ENCODE results near the gene MARCHF4. TPM values are rescaled to one million over a fixed set of nuclear protein-coding genes. Genes with fewer than 3 reads are reported as not detected.

Gene MARCHF4
- total and polyA plus RNA-seq, 2 donors: under 0.01 to 0.07 TPM

GRCh38 chr2:216345846-216346245 lies 26.4 kb downstream of the MARCHF4 start:
- H3K9me3 ChIP-seq (ENCODE audit: control insufficient read depth in 2 of 2, insufficient read depth in 1 of 2, low read length in 1 of 2): no peaks in the 10 kb centered on the region
- no peak for DNase-seq (ENCODE audit: low read depth in 6 of 9, low spot score in 9 of 9)
- H3K36me3 ChIP-seq (ENCODE audit: control insufficient read depth in 2 of 2, insufficient read depth in 2 of 2, low read length in 1 of 2): no peaks in the 10 kb centered on the region
- H3K27ac ChIP-seq (ENCODE audit: low read depth in 1 of 2, low read length in 1 of 2): no peak overlapping the region
- no peak overlapping the region for H3K4me3 ChIP-seq (ENCODE audit: low read length in 2 of 2)
- no peaks in the 10 kb centered on the region for H3K27me3 ChIP-seq (ENCODE audit: control insufficient read depth in 2 of 2, insufficient read depth in 1 of 2, low read length in 1 of 2)
- WGBS: 85% methylated on average over 3 of the region's 3 CpGs
- peaks cover 9 to 21% of the 10 kb centered on the region in 2 donors for H3K4me1 ChIP-seq (ENCODE audit: control insufficient read depth in 2 of 2, insufficient read depth in 2 of 2, low read length in 2 of 2)

GRCh38 chr2:216344950-216345300 lies 27.4 kb downstream of the MARCHF4 start:
- peaks cover 9 to 15% of the 10 kb centered on the region in 2 donors for H3K4me1 ChIP-seq (ENCODE audit: control insufficient read depth in 2 of 2, insufficient read depth in 2 of 2, low read length in 2 of 2)
- no peaks in the 10 kb centered on the region for H3K27me3 ChIP-seq (ENCODE audit: control insufficient read depth in 2 of 2, insufficient read depth in 1 of 2, low read length in 1 of 2)
- DNase-seq (ENCODE audit: low read depth in 6 of 9, low spot score in 9 of 9): no peak
- H3K4me3 ChIP-seq (ENCODE audit: low read length in 2 of 2): no peak overlapping the region
- H3K9me3 ChIP-seq (ENCODE audit: control insufficient read depth in 2 of 2, insufficient read depth in 1 of 2, low read length in 1 of 2): no peaks in the 10 kb centered on the region
- no peaks in the 10 kb centered on the region for H3K36me3 ChIP-seq (ENCODE audit: control insufficient read depth in 2 of 2, insufficient read depth in 2 of 2, low read length in 1 of 2)
- 90% methylated on average over 4 of the region's 4 CpGs for WGBS
- H3K27ac ChIP-seq (ENCODE audit: low read depth in 1 of 2, low read length in 1 of 2): no peak overlapping the region

DNA sequence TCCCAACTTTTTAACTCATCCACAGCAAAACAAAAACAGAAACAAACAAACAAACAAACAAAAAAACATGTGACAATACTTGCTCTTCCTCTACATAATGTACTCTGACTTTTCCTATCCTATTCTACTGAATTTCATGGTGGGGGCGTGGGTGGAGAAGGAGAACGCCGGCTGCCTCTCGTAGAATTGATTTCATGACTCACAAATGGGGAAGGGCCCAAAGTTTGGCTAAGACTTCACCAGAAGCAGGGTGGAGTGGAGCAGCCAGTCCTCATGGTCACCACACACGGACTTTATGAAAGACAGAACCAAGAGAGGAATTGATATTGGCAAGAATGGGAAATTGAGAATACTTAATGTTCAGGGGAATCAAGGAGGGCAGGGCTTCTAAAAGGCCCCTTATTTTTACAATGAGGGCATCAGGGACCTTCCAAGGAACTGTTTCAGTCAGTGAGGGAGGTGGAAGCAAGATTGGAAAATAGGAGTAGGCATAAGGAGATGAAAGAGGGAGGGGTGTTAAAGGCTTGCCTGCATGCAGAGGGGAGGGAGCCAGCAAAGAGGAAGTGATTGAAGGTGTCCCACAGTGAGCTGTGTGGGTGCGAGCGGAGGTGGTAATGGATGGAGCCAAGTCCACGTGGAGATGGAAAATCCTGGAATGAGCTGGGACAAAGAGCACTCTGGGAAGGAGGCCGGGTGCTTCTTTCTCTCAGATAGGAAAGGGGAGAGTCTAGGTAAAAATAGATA lies 27.9 kb downstream of the MARCHF4 start:
- WGBS: 88% methylated on average over 9 of the region's 9 CpGs
- no peak for DNase-seq (ENCODE audit: low read depth in 6 of 9, low spot score in 9 of 9)
- no peaks in the 10 kb centered on the region for H3K36me3 ChIP-seq (ENCODE audit: control insufficient read depth in 2 of 2, insufficient read depth in 2 of 2, low read length in 1 of 2)
- H3K9me3 ChIP-seq (ENCODE audit: control insufficient read depth in 2 of 2, insufficient read depth in 1 of 2, low read length in 1 of 2): no peaks in the 10 kb centered on the region
- H3K27ac ChIP-seq (ENCODE audit: low read depth in 1 of 2, low read length in 1 of 2): no peak overlapping the region
- H3K4me3 ChIP-seq (ENCODE audit: low read length in 2 of 2): no peak overlapping the region
- peaks cover 7 to 10% of the 10 kb centered on the region in 2 donors for H3K4me1 ChIP-seq (ENCODE audit: control insufficient read depth in 2 of 2, insufficient read depth in 2 of 2, low read length in 2 of 2)
- no peaks in the 10 kb centered on the region for H3K27me3 ChIP-seq (ENCODE audit: control insufficient read depth in 2 of 2, insufficient read depth in 1 of 2, low read length in 1 of 2)

- no peak for DNase-seq (ENCODE audit: low read depth in 6 of 9, low spot score in 9 of 9)
These were observed 28.9 kb downstream of the MARCHF4 start for GRCh38 chr2:216343221-216343980.

GRCh38 chr2:216341121-216341520 lies 31.2 kb downstream of the MARCHF4 start:
- H3K27ac ChIP-seq (ENCODE audit: low read depth in 1 of 2, low read length in 1 of 2): no peak overlapping the region
- 56% methylated on average over 3 of the region's 3 CpGs for WGBS
- H3K36me3 ChIP-seq (ENCODE audit: control insufficient read depth in 2 of 2, insufficient read depth in 2 of 2, low read length in 1 of 2): no peaks in the 10 kb centered on the region

More at GRCh38 chr2:216343221-216343980, 28.9 kb downstream of the MARCHF4 start:
- H3K4me1 ChIP-seq (ENCODE audit: control insufficient read depth in 2 of 2, insufficient read depth in 2 of 2, low read length in 2 of 2): peaks cover 4 to 7% of the 10 kb centered on the region in 2 donors
- no peaks in the 10 kb centered on the region for H3K9me3 ChIP-seq (ENCODE audit: control insufficient read depth in 2 of 2, insufficient read depth in 1 of 2, low read length in 1 of 2)
- no peak overlapping the region for H3K27ac ChIP-seq (ENCODE audit: low read depth in 1 of 2, low read length in 1 of 2)
- no peak overlapping the region for H3K4me3 ChIP-seq (ENCODE audit: low read length in 2 of 2)
- H3K27me3 ChIP-seq (ENCODE audit: control insufficient read depth in 2 of 2, insufficient read depth in 1 of 2, low read length in 1 of 2): no peaks in the 10 kb centered on the region
- H3K36me3 ChIP-seq (ENCODE audit: control insufficient read depth in 2 of 2, insufficient read depth in 2 of 2, low read length in 1 of 2): no peaks in the 10 kb centered on the region
- WGBS: 95% methylated on average over 7 of the region's 7 CpGs

DNA sequence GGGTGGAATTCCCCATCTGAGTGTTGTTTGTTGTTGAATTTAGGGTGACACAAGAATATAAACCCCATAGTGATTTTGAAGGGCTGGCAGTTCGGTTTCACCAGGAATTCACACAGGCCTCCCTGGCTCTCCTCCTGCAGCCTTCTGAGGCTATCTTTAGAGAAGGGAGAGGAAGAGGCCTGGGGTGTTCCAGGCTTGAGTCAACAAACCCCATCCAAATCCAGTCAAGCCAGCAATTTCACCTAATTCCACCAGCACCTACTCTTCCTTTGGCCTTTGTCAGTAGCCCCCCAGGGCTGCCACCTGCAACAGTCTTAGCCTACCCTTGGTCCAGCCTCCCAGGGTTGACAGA lies 32.0 kb downstream of the MARCHF4 start:
- H3K36me3 ChIP-seq (ENCODE audit: control insufficient read depth in 2 of 2, insufficient read depth in 2 of 2, low read length in 1 of 2): no peaks in the 10 kb centered on the region
- no peaks in the 10 kb centered on the region for H3K9me3 ChIP-seq (ENCODE audit: control insufficient read depth in 2 of 2, insufficient read depth in 1 of 2, low read length in 1 of 2)
- H3K4me3 ChIP-seq (ENCODE audit: low read length in 2 of 2): no peak overlapping the region
- H3K27ac ChIP-seq (ENCODE audit: low read depth in 1 of 2, low read length in 1 of 2): no peak overlapping the region
- H3K27me3 ChIP-seq (ENCODE audit: control insufficient read depth in 2 of 2, insufficient read depth in 1 of 2, low read length in 1 of 2): no peaks in the 10 kb centered on the region
- 100% methylated on average over 1 of the region's 1 CpG for WGBS
- H3K4me1 ChIP-seq (ENCODE audit: control insufficient read depth in 2 of 2, insufficient read depth in 2 of 2, low read length in 2 of 2): no peaks in the 10 kb centered on the region
- no peak for DNase-seq (ENCODE audit: low read depth in 6 of 9, low spot score in 9 of 9)

More at GRCh38 chr2:216341121-216341520, 31.2 kb downstream of the MARCHF4 start:
- Histone ChIP-seq H3K9me3 (ENCODE audit: control insufficient read depth in 2 of 2, insufficient read depth in 1 of 2, low read length in 1 of 2) (no peaks in the 10 kb centered on the region), H3K4me1 (ENCODE audit: control insufficient read depth in 2 of 2, insufficient read depth in 2 of 2, low read length in 2 of 2) (peaks cover 0 to 2% of the 10 kb centered on the region in 2 donors), H3K27me3 (ENCODE audit: control insufficient read depth in 2 of 2, insufficient read depth in 1 of 2, low read length in 1 of 2) (no peaks in the 10 kb centered on the region), H3K4me3 (ENCODE audit: low read length in 2 of 2) (no peak overlapping the region)
- DNase-seq (ENCODE audit: low read depth in 6 of 9, low spot score in 9 of 9): no peak

GRCh38 chr2:216339456-216340279 lies 32.6 kb downstream of the MARCHF4 start:
- no peak overlapping the region for H3K4me3 ChIP-seq (ENCODE audit: low read length in 2 of 2)
- WGBS: 91% methylated on average over 7 of the region's 7 CpGs

DNA sequence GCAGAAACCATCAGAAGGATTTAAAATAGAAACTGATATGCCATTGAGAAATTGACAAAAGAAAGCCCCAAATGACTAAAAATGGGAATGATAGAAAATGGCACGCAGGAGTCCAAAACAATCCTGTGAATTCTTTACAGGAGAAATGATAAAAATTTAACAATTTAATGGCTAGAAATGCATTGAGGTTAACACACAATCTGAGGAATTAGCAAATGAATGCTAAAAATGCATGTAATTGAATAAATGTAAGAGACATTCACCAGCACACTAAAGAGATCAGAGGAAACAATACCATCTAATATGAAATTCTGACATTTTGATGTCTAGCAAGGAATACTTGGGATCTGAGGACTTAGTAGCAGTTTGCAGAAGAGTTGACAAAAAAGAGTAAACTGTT lies 37.0 kb downstream of the MARCHF4 start:
- Histone ChIP-seq H3K27ac (ENCODE audit: low read depth in 1 of 2, low read length in 1 of 2) (no peak overlapping the region), H3K36me3 (ENCODE audit: control insufficient read depth in 2 of 2, insufficient read depth in 2 of 2, low read length in 1 of 2) (no peaks in the 10 kb centered on the region), H3K4me1 (ENCODE audit: control insufficient read depth in 2 of 2, insufficient read depth in 2 of 2, low read length in 2 of 2) (no peaks in the 10 kb centered on the region), H3K4me3 (ENCODE audit: low read length in 2 of 2) (no peak overlapping the region), H3K9me3 (ENCODE audit: control insufficient read depth in 2 of 2, insufficient read depth in 1 of 2, low read length in 1 of 2) (no peaks in the 10 kb centered on the region), H3K27me3 (ENCODE audit: control insufficient read depth in 2 of 2, insufficient read depth in 1 of 2, low read length in 1 of 2) (no peaks in the 10 kb centered on the region)
- WGBS: 100% methylated on average over 1 of the region's 1 CpG
- DNase-seq (ENCODE audit: low read depth in 6 of 9, low spot score in 9 of 9): no peak

More at GRCh38 chr2:216339456-216340279, 32.6 kb downstream of the MARCHF4 start:
- Histone ChIP-seq H3K9me3 (ENCODE audit: control insufficient read depth in 2 of 2, insufficient read depth in 1 of 2, low read length in 1 of 2) (no peaks in the 10 kb centered on the region), H3K27me3 (ENCODE audit: control insufficient read depth in 2 of 2, insufficient read depth in 1 of 2, low read length in 1 of 2) (no peaks in the 10 kb centered on the region), H3K36me3 (ENCODE audit: control insufficient read depth in 2 of 2, insufficient read depth in 2 of 2, low read length in 1 of 2) (no peaks in the 10 kb centered on the region), H3K27ac (ENCODE audit: low read depth in 1 of 2, low read length in 1 of 2) (no peak overlapping the region), H3K4me1 (ENCODE audit: control insufficient read depth in 2 of 2, insufficient read depth in 2 of 2, low read length in 2 of 2) (no peaks in the 10 kb centered on the region)
- DNase-seq (ENCODE audit: low read depth in 6 of 9, low spot score in 9 of 9): no peak

GRCh38 chr2:216328347-216328746 lies 43.9 kb downstream of the MARCHF4 start:
- WGBS: 91% methylated on average over 5 of the region's 5 CpGs
- no peaks in the 10 kb centered on the region for H3K9me3 ChIP-seq (ENCODE audit: control insufficient read depth in 2 of 2, insufficient read depth in 1 of 2, low read length in 1 of 2)
- no peaks in the 10 kb centered on the region for H3K36me3 ChIP-seq (ENCODE audit: control insufficient read depth in 2 of 2, insufficient read depth in 2 of 2, low read length in 1 of 2)
- H3K27ac ChIP-seq (ENCODE audit: low read depth in 1 of 2, low read length in 1 of 2): no peak overlapping the region
- H3K4me1 ChIP-seq (ENCODE audit: control insufficient read depth in 2 of 2, insufficient read depth in 2 of 2, low read length in 2 of 2): no peaks in the 10 kb centered on the region
- no peaks in the 10 kb centered on the region for H3K27me3 ChIP-seq (ENCODE audit: control insufficient read depth in 2 of 2, insufficient read depth in 1 of 2, low read length in 1 of 2)
- no peak overlapping the region for H3K4me3 ChIP-seq (ENCODE audit: low read length in 2 of 2)
- DNase-seq (ENCODE audit: low read depth in 6 of 9, low spot score in 9 of 9): no peak
